Iris pigment epithelial cell (primary cell): ENCODE data around the gene CABLES2.

Experiments
- DNase-seq: peaks from one replicate; pipeline ENCODE4 v3.0.0-alpha.2; 2011; ENCODE audit warnings: low read depth

CABLES2 gene

GRCh38 chr20:62417981-62418708, 11.1 kb upstream of the CABLES2 start:
- DNase-seq, result no peak

- no peak for DNase-seq
Measured at GRCh38 chr20:62416651-62417637, 9.9 kb upstream of the CABLES2 start.

DNA sequence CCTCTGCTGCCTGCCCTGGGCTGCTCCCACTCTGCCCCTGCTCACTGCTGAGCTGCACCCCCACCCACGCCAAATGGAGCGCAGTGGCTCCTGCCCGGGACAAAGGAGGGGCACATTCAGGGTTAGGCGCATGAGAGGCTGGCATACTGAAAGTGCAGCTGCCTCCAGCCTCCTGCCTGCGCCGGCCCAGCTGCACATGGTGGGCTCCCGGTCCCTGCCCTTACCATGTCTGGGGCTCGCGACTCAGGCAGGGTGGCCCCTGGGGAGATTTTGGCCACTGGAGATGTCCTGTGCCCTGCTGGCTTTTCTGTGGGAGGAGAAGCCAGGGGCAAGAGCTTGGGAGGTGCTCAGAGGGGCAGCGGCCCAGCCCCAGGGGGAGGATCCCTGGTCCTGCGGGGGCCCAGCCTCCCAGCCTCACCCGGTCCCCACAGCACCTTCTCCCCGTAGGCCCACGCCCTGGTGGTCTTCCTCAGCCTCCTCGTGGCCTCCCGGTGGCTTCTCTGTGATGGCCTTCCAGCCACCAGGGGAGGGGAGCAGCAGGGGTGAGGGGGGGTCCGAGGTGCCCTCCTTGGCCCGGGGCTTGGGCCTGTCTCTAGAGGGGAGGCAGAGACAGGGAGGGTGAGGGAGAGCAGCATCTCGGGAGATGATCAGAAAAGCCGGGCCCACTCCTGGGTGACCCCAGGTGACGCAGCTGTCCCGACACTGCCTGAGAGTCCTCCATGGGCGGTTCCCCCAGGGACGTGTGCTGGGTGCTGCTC, 8.4 kb upstream of the CABLES2 start:
- DNase-seq, result no peak

DNA sequence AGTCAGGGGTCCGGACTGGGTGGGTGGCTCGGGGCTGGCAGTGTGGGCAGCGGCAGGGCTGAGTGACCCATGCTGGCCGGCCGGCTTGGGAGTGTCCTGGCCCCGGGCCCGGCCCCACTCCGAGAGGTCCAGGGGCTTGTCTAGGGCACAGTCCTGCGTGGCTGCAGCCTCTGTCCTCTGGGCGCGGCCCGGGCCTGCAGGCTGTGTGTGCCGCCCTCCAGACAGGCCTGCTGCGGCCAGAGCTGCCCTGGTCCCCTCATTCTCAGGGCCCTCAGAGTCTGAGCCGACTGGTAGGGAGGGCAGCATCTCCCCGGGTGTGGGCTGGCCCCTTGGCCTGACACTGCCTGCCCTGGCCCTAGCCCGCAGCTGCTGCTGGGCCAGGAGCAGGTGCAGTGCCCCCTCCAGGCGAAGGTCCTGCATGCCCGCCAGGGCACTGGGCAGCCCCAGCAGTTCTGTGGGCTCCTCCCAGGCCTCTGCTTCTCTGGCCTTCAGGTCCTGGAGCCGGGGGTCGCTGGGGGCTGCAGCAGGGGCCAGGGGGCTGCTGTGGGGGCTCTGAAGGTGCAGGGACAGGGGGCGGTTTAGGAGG, 6.9 kb upstream of the CABLES2 start:
- DNase-seq, result no peak

GRCh38 chr20:62413025-62413570, 6.0 kb upstream of the CABLES2 start:
- DNase-seq, result no peak

GRCh38 chr20:62412194-62413024, 5.3 kb upstream of the CABLES2 start:
- no peak for DNase-seq

- no peak for DNase-seq
Measured at GRCh38 chr20:62411479-62412193, 4.6 kb upstream of the CABLES2 start.

GRCh38 chr20:62410746-62411478, 3.8 kb upstream of the CABLES2 start:
- DNase-seq, result no peak

DNA sequence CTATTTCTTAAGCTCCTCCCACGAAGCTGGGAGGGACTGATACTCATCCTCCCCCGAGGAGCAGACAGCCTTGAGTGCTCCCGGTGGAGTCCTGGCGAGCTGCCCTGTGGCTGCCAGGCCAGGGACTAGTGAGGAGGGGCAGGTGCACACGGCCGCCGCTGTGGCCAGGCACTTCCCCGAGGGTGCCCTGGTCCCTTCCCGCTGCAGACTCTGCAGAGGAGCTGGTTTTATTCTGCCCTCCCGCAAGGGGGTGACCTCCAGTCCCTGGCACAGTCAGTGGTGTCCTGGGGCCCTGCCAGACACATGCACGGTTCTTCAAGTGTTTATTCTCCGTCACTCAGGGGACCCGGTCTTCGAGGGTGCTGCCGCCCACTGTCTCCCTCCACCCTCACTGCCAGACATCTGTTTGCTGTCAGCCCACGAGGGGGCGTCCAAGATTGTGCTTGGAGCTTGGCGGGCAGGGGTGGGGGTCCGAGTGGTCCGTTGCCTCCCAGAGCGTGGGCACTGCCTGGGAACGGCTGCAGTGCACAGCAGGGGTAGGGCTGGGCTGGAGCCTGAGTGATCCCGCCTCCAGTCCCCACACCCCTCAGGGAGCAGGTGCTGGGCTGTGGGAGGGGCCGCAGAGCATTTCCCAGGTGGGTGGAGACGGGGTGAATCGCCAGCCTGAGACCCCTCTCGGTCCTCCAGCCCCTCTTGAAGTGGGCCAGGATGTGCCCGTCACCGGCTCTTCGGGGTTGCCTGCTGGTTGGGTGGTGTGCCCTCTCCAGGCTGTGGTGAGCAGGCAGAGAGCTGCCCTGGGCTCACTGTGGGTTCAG, 3.1 kb upstream of the CABLES2 start:
- DNase-seq, result peak; percentile 23

- no peak for DNase-seq
Measured at GRCh38 chr20:62409086-62409853, 2.2 kb upstream of the CABLES2 start.

DNA sequence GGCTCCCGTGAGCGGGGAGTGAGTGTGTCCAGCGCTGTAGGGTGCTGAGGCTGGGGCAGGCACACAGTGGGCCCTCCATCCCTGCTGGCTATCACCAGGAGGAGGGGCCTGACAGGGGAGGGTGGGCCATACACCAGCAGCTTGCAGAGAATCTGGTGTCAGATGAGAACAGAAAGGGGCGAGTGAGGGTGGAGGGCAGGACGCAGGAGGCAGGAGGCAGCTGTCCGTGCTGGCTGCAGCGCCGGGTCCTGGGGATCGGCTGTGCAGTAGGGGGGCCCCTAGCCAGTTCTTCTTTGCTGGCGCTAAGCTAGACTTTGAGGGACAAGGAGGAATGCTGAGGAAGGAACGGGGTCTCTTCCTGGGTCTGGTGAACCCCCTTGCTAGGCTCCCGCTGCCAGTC, 1.6 kb upstream of the CABLES2 start:
- no peak for DNase-seq

DNA sequence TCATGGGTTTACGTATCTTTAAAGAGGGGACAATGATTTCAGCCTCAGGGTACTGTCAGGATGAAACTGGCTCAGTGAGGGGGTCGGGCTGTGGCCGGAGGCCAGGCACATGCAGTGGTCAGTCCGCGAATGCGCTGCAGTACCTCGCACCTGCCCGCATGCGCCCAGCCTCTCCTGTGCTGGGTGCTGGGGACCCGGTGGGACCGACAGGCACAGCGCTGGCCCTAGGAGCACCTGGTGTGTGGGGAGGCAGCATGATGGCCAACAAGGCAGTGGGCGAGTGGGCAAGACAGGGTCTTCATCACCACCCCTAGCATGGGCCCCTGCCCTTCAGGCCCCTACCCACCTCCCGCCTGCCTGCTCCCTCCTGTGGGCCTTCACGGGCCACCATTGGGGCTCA, 970 bp upstream of the CABLES2 start:
- no peak for DNase-seq

GRCh38 chr20:62406635-62407176, 379 bp downstream of the CABLES2 start:
- DNase-seq, result no peak

GRCh38 chr20:62405981-62406513, 1.0 kb downstream of the CABLES2 start:
- no peak for DNase-seq

- peak; percentile 65 for DNase-seq
Measured at GRCh38 chr20:62405108-62405980, 1.7 kb downstream of the CABLES2 start.

- no peak for DNase-seq
Measured at GRCh38 chr20:62404761-62405107, 2.4 kb downstream of the CABLES2 start.
